Esophagus muscularis mucosa (tissue), 4 donors: Measurements from ENCODE around the gene ZNF362. TPM values are rescaled to one million over a fixed set of nuclear protein-coding genes. Genes with fewer than 3 reads are reported as not detected.

ENCODE experiments used
- DNase-seq: peaks from one replicate; pipeline ENCODE4 v3.0.0-alpha.2; 2017; ENCODE audit errors: extremely low spot score
- H3K27ac ChIP-seq, 4 donors: fragments of 200-600 bp; sonication (generic); replicated peaks in 1 of 4; 1 replicate in 3 of 4; 2 replicates in 1 of 4; pipeline ENCODE4 v1.5.1; 2016 to 2019; ENCODE audit warnings: mild to moderate bottlenecking in 1 of 4
- H3K27me3 ChIP-seq, 4 donors: fragments of 200-600 bp; sonication (generic); one replicate each; pipeline versions ENCODE4 v1.5.1 to v1.6.0; 2016 to 2019
- H3K36me3 ChIP-seq, 4 donors: fragments of 200-600 bp; sonication (generic); one replicate each; pipeline ENCODE4 v1.5.1; 2016 to 2019
- H3K4me1 ChIP-seq, 4 donors: fragments of 200-600 bp; sonication (generic); one replicate each; pipeline ENCODE4 v1.5.1; 2016 to 2019
- H3K4me3 ChIP-seq, 4 donors: fragments of 200-600 bp; sonication (generic); 1 replicate in 2 of 4; 2 replicates in 2 of 4; pipeline ENCODE4 v1.5.1; 2016 to 2019; ENCODE audit warnings: mild to moderate bottlenecking in 4 of 4, moderate library complexity in 1 of 4
- H3K9me3 ChIP-seq, 4 donors: fragments of 200-600 bp; sonication (generic); 1 replicate in 3 of 4; 2 replicates in 1 of 4; pipeline ENCODE4 v1.5.1; 2016 to 2019
- CTCF ChIP-seq, 3 experiments: fragments of 200-600 bp in 2 of 3; fragments of 450-650 bp in 1 of 3; sonication (generic) in 2 of 3; IDR thresholded peaks; one replicate each; pipeline ENCODE4 v1.5.1; 2017 to 2019; ENCODE audit warnings: antibody characterized with exemption in 3 of 3, mild to moderate bottlenecking in 2 of 3, moderate library complexity in 1 of 3
- EP300 ChIP-seq: sonication (generic); formaldehyde crosslinking; IDR thresholded peaks from one replicate; pipeline ENCODE4 v1.6.1; 2017; ENCODE audit warnings: antibody characterized with exemption
- POLR2A ChIP-seq: fragments of 450-650 bp; IDR thresholded peaks from one replicate; pipeline ENCODE4 v1.6.1; 2017; ENCODE audit warnings: antibody characterized with exemption, moderate library complexity, mild to moderate bottlenecking, low read depth
- POLR2AphosphoS5 ChIP-seq, 2 donors: sonication (generic); formaldehyde crosslinking; IDR thresholded peaks; one replicate each; pipeline ENCODE4 v1.6.1; 2017; ENCODE audit warnings: antibody characterized with exemption in 2 of 2
- WGBS: methylation state at CpG from one replicate; pipeline ENCODE4 v1.1.5; 2018; 5-methylcytosine and 5-hydroxymethylcytosine counted together
- intact Hi-C: fragments of 100-400 bp; cut with DNase I; formaldehyde crosslinking; loops from one replicate; pipeline ENCODE4 v1.15.1; 2023
- total RNA-seq, 4 donors: library from RNA; depleted of rRNA; stranded (reverse); fragments of >200 nt; gene quantifications; one replicate each; pipeline versions ENCODE4 v1.1.0 to v1.2.1, GENCODE V29; 2016

Gene ZNF362
- total RNA-seq, 4 donors from 2014 or later = 17.2 to 35.3 (median 25.1) TPM

GRCh38 chr1:33330906-33331305 lies 74.6 kb downstream of the ZNF362 start:
- Histone ChIP-seq H3K27ac (peak overlapping the region in 3 of 4 donors; percentile 99 to 100 (median 100)), H3K27me3 (no peaks in the 10 kb centered on the region), H3K36me3 (peaks cover 68 to 94% (median 76%) of the 10 kb centered on the region in 4 donors), H3K4me3 (no peak overlapping the region), H3K4me1 (peaks cover 73 to 78% (median 75%) of the 10 kb centered on the region in 4 donors), H3K9me3 (no peaks in the 10 kb centered on the region)
- DNase-seq = no peak
- intact Hi-C loops = no loop called here
- WGBS = 94% methylated on average over 7 of the region's 7 CpGs
- TF ChIP-seq POLR2A = no peak
- TF ChIP-seq EP300 = no peak
- TF ChIP-seq CTCF (IDR thresholded peaks at IDR 0.05) = no peak
- no peak for TF ChIP-seq POLR2AphosphoS5 (IDR thresholded peaks at IDR 0.05)

GRCh38 chr1:33331444-33332356 lies 75.4 kb downstream of the ZNF362 start:
- no peaks in the 10 kb centered on the region for H3K9me3 ChIP-seq
- H3K4me3 ChIP-seq = no peak overlapping the region
- intact Hi-C loops = no loop called here
- peaks cover 60 to 86% (median 68%) of the 10 kb centered on the region in 4 donors for H3K36me3 ChIP-seq
- peak overlapping the region; percentile 55 to 100 (median 100) for H3K27ac ChIP-seq
- 56% methylated on average over 8 of the region's 10 CpGs for WGBS
- DNase-seq = no peak
- TF ChIP-seq POLR2AphosphoS5 (IDR thresholded peaks at IDR 0.05) (no peak), EP300 (no peak), CTCF (IDR thresholded peaks at IDR 0.05) (no peak), POLR2A (no peak)
- H3K4me1 ChIP-seq = peaks cover 81 to 84% (median 82%) of the 10 kb centered on the region in 4 donors
- no peaks in the 10 kb centered on the region for H3K27me3 ChIP-seq

GRCh38 chr1:33332357-33332789 lies 76.1 kb downstream of the ZNF362 start:
- peaks cover 81 to 86% (median 82%) of the 10 kb centered on the region in 4 donors for H3K4me1 ChIP-seq
- no peak for DNase-seq
- H3K36me3 ChIP-seq = peaks cover 54 to 79% (median 62%) of the 10 kb centered on the region in 4 donors
- 50% methylated on average over 7 of the region's 10 CpGs for WGBS
- H3K4me3 ChIP-seq = no peak overlapping the region
- intact Hi-C loops = no loop called here
- no peaks in the 10 kb centered on the region for H3K27me3 ChIP-seq
- no peak for TF ChIP-seq POLR2A
- peak in 1 of 2 donors; percentile 6 for TF ChIP-seq POLR2AphosphoS5 (IDR thresholded peaks at IDR 0.05)
- peak overlapping the region; percentile 55 to 100 (median 100) for H3K27ac ChIP-seq
- no peaks in the 10 kb centered on the region for H3K9me3 ChIP-seq

- intact Hi-C loops = no loop called here
- H3K4me3 ChIP-seq = no peak overlapping the region
- no peaks in the 10 kb centered on the region for H3K27me3 ChIP-seq
- WGBS = 53% methylated on average over 3 of the region's 5 CpGs
- peaks cover 51 to 74% (median 58%) of the 10 kb centered on the region in 4 donors for H3K36me3 ChIP-seq
- DNase-seq = no peak
- TF ChIP-seq POLR2A = no peak
- peak in 1 of 2 donors; percentile 24 for TF ChIP-seq POLR2AphosphoS5 (IDR thresholded peaks at IDR 0.05)
- TF ChIP-seq CTCF (IDR thresholded peaks at IDR 0.05) = no peak
- H3K27ac ChIP-seq = peak overlapping the region; percentile 55 to 100 (median 100)
- H3K9me3 ChIP-seq = no peaks in the 10 kb centered on the region
- peaks cover 81 to 86% (median 82%) of the 10 kb centered on the region in 4 donors for H3K4me1 ChIP-seq
Observed at GRCh38 chr1:33332881-33333280, 76.6 kb downstream of the ZNF362 start.

- H3K4me1 ChIP-seq = peaks cover 83 to 87% (median 83%) of the 10 kb centered on the region in 4 donors
- H3K9me3 ChIP-seq = no peaks in the 10 kb centered on the region
- peaks cover 38 to 62% (median 46%) of the 10 kb centered on the region in 4 donors for H3K36me3 ChIP-seq
- 40% methylated on average over 16 of the region's 17 CpGs for WGBS
- intact Hi-C loops = no loop called here
- no peaks in the 10 kb centered on the region for H3K27me3 ChIP-seq
- no peak for DNase-seq
- TF ChIP-seq POLR2A (peak; percentile 41), EP300 (no peak), CTCF (IDR thresholded peaks at IDR 0.05) (no peak), POLR2AphosphoS5 (IDR thresholded peaks at IDR 0.05) (peak; percentile 64 to 72)
- H3K4me3 ChIP-seq = peak overlapping the region; percentile 3 to 32 (median 16)
- H3K27ac ChIP-seq = peak overlapping the region; percentile 55 to 100 (median 100)
Observed at GRCh38 chr1:33334081-33334552, 77.8 kb downstream of the ZNF362 start.
